Measurements from ENCODE around the gene QSOX2. TPM values are rescaled to one million over a fixed set of nuclear protein-coding genes. Genes with fewer than 3 reads are reported as not detected.

Gene QSOX2
- total RNA-seq, 1 donor from 2014 or later: 14.0 TPM

DNA sequence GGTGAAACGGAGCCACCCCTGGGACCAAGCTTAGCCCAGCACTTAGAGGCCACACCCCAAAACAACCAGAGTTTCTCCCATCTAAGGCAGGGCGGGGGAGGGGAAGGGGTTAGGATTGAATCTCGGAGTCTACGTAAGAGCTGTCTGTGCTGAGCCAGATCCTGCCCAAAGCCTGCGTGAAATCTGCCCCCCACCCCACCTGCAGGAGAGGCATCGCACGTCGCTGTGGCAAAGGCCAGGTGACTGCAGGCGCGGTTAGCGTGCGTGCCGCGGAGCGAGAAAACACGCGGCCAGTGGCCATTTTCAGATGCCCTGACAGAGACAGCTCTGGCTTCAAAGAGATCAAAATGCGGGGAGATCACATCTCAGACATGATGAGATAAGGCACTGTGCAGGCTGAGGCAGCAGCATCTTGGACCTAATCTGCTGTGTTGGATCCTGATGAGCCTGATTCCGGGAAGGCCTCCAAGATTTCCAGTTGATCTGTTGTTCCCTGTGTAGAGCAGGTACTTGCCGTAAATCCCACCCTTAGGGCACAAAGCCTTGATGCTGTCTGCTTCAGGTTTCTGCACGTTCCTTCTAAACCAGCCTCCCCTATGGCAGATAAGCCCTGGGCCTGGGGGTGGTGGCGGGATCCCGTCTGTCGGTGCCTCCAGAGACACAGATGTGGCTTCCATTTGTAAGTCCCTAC is 2.5 kb upstream of the QSOX2 start:
- peaks cover 11% of the 10 kb centered on the region for H3K27me3 Mint-ChIP-seq (ENCODE audit: unreplicated experiment)
- DNase-seq (ENCODE audit: low spot score): no peak
- H3K4me3 Mint-ChIP-seq (ENCODE audit: unreplicated experiment): no peak overlapping the region
- H3K36me3 Mint-ChIP-seq (ENCODE audit: low read depth, unreplicated experiment): no peaks in the 10 kb centered on the region
- TF ChIP-seq, protein P1, sequence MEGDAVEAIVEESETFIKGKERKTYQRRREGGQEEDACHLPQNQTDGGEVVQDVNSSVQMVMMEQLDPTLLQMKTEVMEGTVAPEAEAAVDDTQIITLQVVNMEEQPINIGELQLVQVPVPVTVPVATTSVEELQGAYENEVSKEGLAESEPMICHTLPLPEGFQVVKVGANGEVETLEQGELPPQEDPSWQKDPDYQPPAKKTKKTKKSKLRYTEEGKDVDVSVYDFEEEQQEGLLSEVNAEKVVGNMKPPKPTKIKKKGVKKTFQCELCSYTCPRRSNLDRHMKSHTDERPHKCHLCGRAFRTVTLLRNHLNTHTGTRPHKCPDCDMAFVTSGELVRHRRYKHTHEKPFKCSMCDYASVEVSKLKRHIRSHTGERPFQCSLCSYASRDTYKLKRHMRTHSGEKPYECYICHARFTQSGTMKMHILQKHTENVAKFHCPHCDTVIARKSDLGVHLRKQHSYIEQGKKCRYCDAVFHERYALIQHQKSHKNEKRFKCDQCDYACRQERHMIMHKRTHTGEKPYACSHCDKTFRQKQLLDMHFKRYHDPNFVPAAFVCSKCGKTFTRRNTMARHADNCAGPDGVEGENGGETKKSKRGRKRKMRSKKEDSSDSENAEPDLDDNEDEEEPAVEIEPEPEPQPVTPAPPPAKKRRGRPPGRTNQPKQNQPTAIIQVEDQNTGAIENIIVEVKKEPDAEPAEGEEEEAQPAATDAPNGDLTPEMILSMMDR (IDR thresholded peaks at IDR 0.05; ENCODE audit: unreplicated experiment): no peak
- no peak overlapping the region for H3K27ac Mint-ChIP-seq (ENCODE audit: unreplicated experiment)
- H3K9me3 Mint-ChIP-seq (ENCODE audit: unreplicated experiment): no peaks in the 10 kb centered on the region
- H3K4me1 Mint-ChIP-seq (ENCODE audit: unreplicated experiment): peaks cover 21% of the 10 kb centered on the region

DNA sequence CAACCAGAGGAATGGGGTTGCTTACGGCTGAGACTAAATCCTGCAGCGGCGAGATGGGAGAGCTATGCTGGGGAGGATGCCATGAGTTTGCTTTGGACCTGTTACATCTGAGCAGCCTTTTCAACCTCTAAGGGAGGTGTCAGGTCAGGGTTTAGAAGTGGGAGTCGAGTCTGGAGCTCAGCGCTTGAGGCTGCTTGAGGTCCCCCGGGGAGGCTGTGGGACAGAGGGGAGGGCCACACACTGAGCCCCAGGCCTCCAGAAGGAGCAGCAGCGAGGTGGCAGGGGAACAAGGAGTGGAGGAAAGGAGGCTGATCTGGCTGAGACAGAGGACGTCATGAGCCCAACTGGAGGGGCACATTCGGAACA is 1.9 kb upstream of the QSOX2 start:
- Mint-ChIP-seq H3K4me3 (ENCODE audit: unreplicated experiment) (no peak overlapping the region), H3K27me3 (ENCODE audit: unreplicated experiment) (peaks cover 11% of the 10 kb centered on the region), H3K36me3 (ENCODE audit: low read depth, unreplicated experiment) (no peaks in the 10 kb centered on the region), H3K4me1 (ENCODE audit: unreplicated experiment) (peaks cover 21% of the 10 kb centered on the region), H3K9me3 (ENCODE audit: unreplicated experiment) (no peaks in the 10 kb centered on the region), H3K27ac (ENCODE audit: unreplicated experiment) (no peak overlapping the region)
- TF ChIP-seq, protein P1 (IDR thresholded peaks at IDR 0.05; ENCODE audit: unreplicated experiment): no peak
- DNase-seq (ENCODE audit: low spot score): no peak

DNA sequence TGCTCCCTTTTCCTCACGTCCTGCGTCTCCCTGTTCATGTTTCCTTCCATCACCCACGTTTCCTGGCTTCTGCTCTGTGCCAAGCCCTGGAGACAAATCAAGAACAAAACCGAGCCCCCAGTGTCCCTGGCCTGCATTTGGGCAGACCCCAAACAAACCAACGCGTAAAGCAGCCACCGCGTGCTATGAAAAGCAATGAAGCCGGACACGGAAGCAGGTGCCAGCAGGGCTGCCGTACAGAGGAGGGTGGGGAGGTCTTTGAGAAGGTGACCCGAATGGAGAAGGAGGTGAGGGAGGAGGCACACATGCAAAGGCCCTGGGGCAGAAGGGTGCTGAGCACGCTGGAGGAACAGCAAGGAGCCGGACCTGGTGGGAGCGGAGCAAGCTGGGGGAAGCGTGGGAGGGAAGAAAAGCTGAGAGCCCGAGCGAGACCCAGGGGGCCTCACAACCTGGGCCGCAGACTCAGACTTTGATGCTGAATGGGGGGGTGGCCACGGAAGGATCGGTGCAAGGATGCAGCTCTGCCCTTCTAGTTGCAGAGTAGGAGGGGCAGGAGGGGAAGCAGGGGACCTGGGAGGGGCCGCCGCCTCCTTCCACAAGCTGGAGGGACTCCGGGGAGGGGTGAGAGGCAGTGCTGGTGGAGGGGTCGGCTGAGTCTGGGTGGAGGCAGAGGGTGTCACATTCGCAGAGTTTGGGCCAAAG is 1.4 kb upstream of the QSOX2 start:
- TF ChIP-seq, protein P1 (IDR thresholded peaks at IDR 0.05; ENCODE audit: unreplicated experiment): no peak
- Mint-ChIP-seq H3K27ac (ENCODE audit: unreplicated experiment) (no peak overlapping the region), H3K27me3 (ENCODE audit: unreplicated experiment) (peaks cover 11% of the 10 kb centered on the region), H3K36me3 (ENCODE audit: low read depth, unreplicated experiment) (no peaks in the 10 kb centered on the region), H3K4me1 (ENCODE audit: unreplicated experiment) (peaks cover 21% of the 10 kb centered on the region), H3K4me3 (ENCODE audit: unreplicated experiment) (no peak overlapping the region), H3K9me3 (ENCODE audit: unreplicated experiment) (no peaks in the 10 kb centered on the region)
- DNase-seq (ENCODE audit: low spot score): no peak

DNA sequence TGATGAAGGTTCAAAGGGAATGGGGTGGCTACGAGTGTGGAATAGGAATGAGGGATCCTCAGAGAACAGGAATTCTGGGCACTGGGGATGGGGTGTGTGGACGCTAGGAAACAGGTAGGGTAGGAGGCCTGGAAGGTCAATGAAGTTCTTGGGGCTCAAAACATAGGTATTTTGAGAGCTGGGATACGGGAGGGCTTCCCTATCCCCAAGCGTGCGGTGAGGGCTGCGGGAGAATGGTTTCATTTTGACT is 718 bp downstream of the QSOX2 start:
- peaks cover 22% of the 10 kb centered on the region for H3K4me1 Mint-ChIP-seq (ENCODE audit: unreplicated experiment)

More for the DNA sequence above, 718 bp downstream of the QSOX2 start:
- H3K9me3 Mint-ChIP-seq (ENCODE audit: unreplicated experiment): no peaks in the 10 kb centered on the region
- peaks cover 12% of the 10 kb centered on the region for H3K27me3 Mint-ChIP-seq (ENCODE audit: unreplicated experiment)
- H3K27ac Mint-ChIP-seq (ENCODE audit: unreplicated experiment): peak overlapping the region; percentile 65
- peak overlapping the region; percentile 93 for H3K4me3 Mint-ChIP-seq (ENCODE audit: unreplicated experiment)
- no peak for DNase-seq (ENCODE audit: low spot score)
- H3K36me3 Mint-ChIP-seq (ENCODE audit: low read depth, unreplicated experiment): no peaks in the 10 kb centered on the region
- TF ChIP-seq, protein P1 (IDR thresholded peaks at IDR 0.05; ENCODE audit: unreplicated experiment): no peak
